Keratinocyte (primary cell): ENCODE measurements around the gene USP20. TPM values are rescaled to one million over a fixed set of nuclear protein-coding genes. Genes with fewer than 3 reads are reported as not detected.

Experiments
- DNase-seq: peaks from one replicate; pipeline ENCODE4 v3.0.0-alpha.2; 2011; ENCODE audit warnings: low read depth, missing footprints, low spot score
- FAIRE-seq: peaks from 2 replicates; lab custom pipeline; 2011; peaks lifted over from hg19 to GRCh38; lab: Jason Lieb, UNC
- H2AFZ ChIP-seq: 2 replicates; pipeline ENCODE4 v1.6.0; 2012; ENCODE audit warnings: low read length, control low read depth, inconsistent platforms; ENCODE audit not compliant: control insufficient read depth
- H3K27ac ChIP-seq: 2 replicates; pipeline ENCODE4 v1.5.1; 2011; ENCODE audit warnings: low read length; ENCODE audit not compliant: control insufficient read depth, insufficient read depth
- H3K27me3 ChIP-seq: 3 replicates; pipeline ENCODE4 v1.6.0; 2011; ENCODE audit warnings: low read length; ENCODE audit not compliant: control insufficient read depth, insufficient read depth; ENCODE audit errors: extremely low read depth
- H3K36me3 ChIP-seq, 2 experiments: 2 replicates in 1 of 2; 3 replicates in 1 of 2; pipeline ENCODE4 v1.5.1; 2011; ENCODE audit warnings: low read length in 2 of 2, mild to moderate bottlenecking in 1 of 2; ENCODE audit not compliant: control insufficient read depth in 2 of 2, insufficient read depth in 2 of 2; ENCODE audit errors: extremely low read depth in 1 of 2
- H3K4me1 ChIP-seq: 3 replicates; pipeline ENCODE4 v1.5.1; 2011; ENCODE audit warnings: low read length; ENCODE audit not compliant: control insufficient read depth, insufficient read depth; ENCODE audit errors: extremely low read depth
- H3K4me2 ChIP-seq: 3 replicates; pipeline ENCODE4 v1.6.0; 2011; ENCODE audit warnings: low read depth, low read length; ENCODE audit not compliant: control insufficient read depth, insufficient read depth; ENCODE audit errors: extremely low read depth
- H3K4me3 ChIP-seq, 3 experiments: fragments of 200-600 bp in 1 of 3; sonication (generic) in 1 of 3; 2 replicates in 2 of 3; 3 replicates in 1 of 3; pipeline ENCODE4 v1.5.1; 2011 to 2016; ENCODE audit warnings: low read length in 3 of 3, mild to moderate bottlenecking in 3 of 3, control low read depth in 2 of 3, inconsistent platforms in 1 of 3, low read depth in 1 of 3, mixed read lengths in 1 of 3, mixed run types in 1 of 3, moderate library complexity in 1 of 3; ENCODE audit not compliant: control insufficient read depth in 2 of 3, insufficient read depth in 2 of 3; ENCODE audit errors: extremely low read depth in 1 of 3
- H3K79me2 ChIP-seq: 2 replicates; pipeline ENCODE4 v1.6.0; 2012; ENCODE audit warnings: low read length; ENCODE audit not compliant: control insufficient read depth, insufficient read depth
- H3K9ac ChIP-seq: 3 replicates; pipeline ENCODE4 v1.6.0; 2011; ENCODE audit warnings: low read length; ENCODE audit not compliant: control insufficient read depth, insufficient read depth; ENCODE audit errors: extremely low read depth
- H3K9me1 ChIP-seq: 3 replicates; pipeline ENCODE4 v1.6.0; 2011; ENCODE audit warnings: low read length; ENCODE audit not compliant: control insufficient read depth, insufficient read depth; ENCODE audit errors: extremely low read depth
- H3K9me3 ChIP-seq: 2 replicates; pipeline ENCODE4 v1.5.1; 2012; ENCODE audit warnings: low read depth, low read length; ENCODE audit not compliant: control insufficient read depth
- H4K20me1 ChIP-seq: 3 replicates; pipeline ENCODE4 v1.6.0; 2011; ENCODE audit warnings: low read length; ENCODE audit not compliant: control insufficient read depth, insufficient read depth; ENCODE audit errors: extremely low read depth
- EZH2 ChIP-seq: IDR thresholded peaks from one replicate; pipeline ENCODE4 v1.6.1; 2012; ENCODE audit warnings: inconsistent platforms, mild to moderate bottlenecking, low read length, moderate library complexity
- dilution Hi-C: fragments of 300-500 bp; cut with MboI; formaldehyde crosslinking; loops from one replicate; pipeline ENCODE4 v1.7.0; 2020; ENCODE audit warnings: low sequenced_read_pairs; ENCODE audit not compliant: extremely low pct_ligation_motif_present
- polyA plus RNA-seq, 5 experiments: library from polyadenylated mRNA; depleted of rRNA in 3 of 5; stranded (reverse) in 3 of 5; stranded (forward) in 1 of 5; unstranded in 1 of 5; fragments of >200 nt; gene quantifications; 1 replicate in 1 of 5; 2 replicates in 3 of 5; 3 replicates in 1 of 5; pipeline versions ENCODE4 v1.2.1 to v1.2.3, GENCODE V29; 2011 to 2012; ENCODE audit warnings: missing spikeins in 2 of 5, low read depth in 1 of 5, low replicate concordance in 1 of 5
- TF ChIP-seq, protein P1 (sequence below), 3 experiments: IDR thresholded peaks in 1 of 3; conservative IDR thresholded peaks in 1 of 3; optimal IDR thresholded peaks in 1 of 3; 2 replicates in 2 of 3; 3 replicates in 1 of 3; pipeline versions ENCODE3 to v1.5.1; 2011; ENCODE audit warnings: low read length in 3 of 3, mild to moderate bottlenecking in 3 of 3, moderate library complexity in 2 of 3, control low read depth in 1 of 3, inconsistent platforms in 1 of 3; ENCODE audit not compliant: insufficient read depth in 2 of 3; ENCODE audit errors: extremely low read depth in 1 of 3

Gene USP20
- polyA plus RNA-seq, 1 donor (not counting 4 experiments of a cell fraction or from before 2014, with no cell fraction given), result 6.4 TPM

DNA sequence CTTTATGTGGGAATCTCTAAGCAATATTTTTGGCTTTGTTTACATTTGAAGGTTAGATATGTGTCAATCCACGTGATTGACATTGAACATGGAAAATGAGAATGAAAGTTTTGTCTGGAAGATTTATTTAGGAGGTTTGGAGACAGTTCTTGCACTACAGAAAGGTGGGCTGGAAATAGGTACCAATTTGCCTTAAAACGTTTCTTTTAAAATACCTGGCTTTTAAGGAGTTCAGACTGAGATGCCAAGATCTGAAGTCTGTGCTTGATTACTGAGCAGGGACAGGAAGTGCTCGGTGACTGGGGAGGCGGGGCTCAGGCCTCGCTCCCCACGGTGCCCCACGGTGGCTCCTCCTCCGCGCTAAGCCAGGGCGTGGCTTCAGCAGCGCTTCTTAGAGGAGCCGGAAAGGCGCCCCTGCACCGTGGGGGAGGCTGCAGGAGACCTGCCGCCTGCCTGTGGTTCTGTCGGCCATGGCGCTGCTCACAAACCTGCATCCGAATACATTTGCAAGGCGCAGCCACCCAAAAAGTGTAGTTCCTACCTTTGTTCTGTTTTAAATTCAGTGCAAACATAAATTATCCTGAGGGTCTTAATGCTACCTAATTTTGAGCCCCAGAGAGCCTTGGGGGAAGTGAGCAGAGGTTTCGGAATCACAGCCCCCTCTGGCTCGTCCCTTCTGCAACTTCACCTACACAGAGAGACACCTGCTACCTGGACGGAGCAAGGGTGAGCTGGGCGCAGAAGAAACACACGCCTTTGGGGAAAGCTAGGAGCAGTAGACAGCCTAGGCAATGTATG is 49.2 kb downstream of the USP20 start:
- peak overlapping the region; percentile 52 for H3K9ac ChIP-seq
- no peaks in the 10 kb centered on the region for H3K9me1 ChIP-seq
- H3K27me3 ChIP-seq, result no peaks in the 10 kb centered on the region
- peak overlapping the region; percentile 74 for H3K4me2 ChIP-seq
- dilution Hi-C loops, result no loop called here
- H3K27ac ChIP-seq, result peak overlapping the region; percentile 44
- H3K4me1 ChIP-seq, result peaks cover 21% of the 10 kb centered on the region
- DNase-seq (peak; percentile 44), FAIRE-seq (no peak)
- no peaks in the 10 kb centered on the region for H3K79me2 ChIP-seq
- TF ChIP-seq, protein P1, sequence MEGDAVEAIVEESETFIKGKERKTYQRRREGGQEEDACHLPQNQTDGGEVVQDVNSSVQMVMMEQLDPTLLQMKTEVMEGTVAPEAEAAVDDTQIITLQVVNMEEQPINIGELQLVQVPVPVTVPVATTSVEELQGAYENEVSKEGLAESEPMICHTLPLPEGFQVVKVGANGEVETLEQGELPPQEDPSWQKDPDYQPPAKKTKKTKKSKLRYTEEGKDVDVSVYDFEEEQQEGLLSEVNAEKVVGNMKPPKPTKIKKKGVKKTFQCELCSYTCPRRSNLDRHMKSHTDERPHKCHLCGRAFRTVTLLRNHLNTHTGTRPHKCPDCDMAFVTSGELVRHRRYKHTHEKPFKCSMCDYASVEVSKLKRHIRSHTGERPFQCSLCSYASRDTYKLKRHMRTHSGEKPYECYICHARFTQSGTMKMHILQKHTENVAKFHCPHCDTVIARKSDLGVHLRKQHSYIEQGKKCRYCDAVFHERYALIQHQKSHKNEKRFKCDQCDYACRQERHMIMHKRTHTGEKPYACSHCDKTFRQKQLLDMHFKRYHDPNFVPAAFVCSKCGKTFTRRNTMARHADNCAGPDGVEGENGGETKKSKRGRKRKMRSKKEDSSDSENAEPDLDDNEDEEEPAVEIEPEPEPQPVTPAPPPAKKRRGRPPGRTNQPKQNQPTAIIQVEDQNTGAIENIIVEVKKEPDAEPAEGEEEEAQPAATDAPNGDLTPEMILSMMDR (optimal IDR thresholded peaks at IDR 0.05 in 1 of 3, IDR thresholded peaks at IDR 0.05 in 1 of 3, conservative IDR thresholded peaks at IDR 0.05 in 1 of 3; ENCODE audit: extremely low read depth in 1 of 3, insufficient read depth in 2 of 3, low read length in 3 of 3), result no peak
- no peak for TF ChIP-seq EZH2
- H2AFZ ChIP-seq, result peak overlapping the region; percentile 77
- H3K9me3 ChIP-seq, result no peaks in the 10 kb centered on the region
- H4K20me1 ChIP-seq, result no peaks in the 10 kb centered on the region
- H3K4me3 ChIP-seq, result peak overlapping the region in 1 of 3 experiments; percentile 60
- H3K36me3 ChIP-seq, result peaks cover 0 to 3% of the 10 kb centered on the region in 2 experiments

DNA sequence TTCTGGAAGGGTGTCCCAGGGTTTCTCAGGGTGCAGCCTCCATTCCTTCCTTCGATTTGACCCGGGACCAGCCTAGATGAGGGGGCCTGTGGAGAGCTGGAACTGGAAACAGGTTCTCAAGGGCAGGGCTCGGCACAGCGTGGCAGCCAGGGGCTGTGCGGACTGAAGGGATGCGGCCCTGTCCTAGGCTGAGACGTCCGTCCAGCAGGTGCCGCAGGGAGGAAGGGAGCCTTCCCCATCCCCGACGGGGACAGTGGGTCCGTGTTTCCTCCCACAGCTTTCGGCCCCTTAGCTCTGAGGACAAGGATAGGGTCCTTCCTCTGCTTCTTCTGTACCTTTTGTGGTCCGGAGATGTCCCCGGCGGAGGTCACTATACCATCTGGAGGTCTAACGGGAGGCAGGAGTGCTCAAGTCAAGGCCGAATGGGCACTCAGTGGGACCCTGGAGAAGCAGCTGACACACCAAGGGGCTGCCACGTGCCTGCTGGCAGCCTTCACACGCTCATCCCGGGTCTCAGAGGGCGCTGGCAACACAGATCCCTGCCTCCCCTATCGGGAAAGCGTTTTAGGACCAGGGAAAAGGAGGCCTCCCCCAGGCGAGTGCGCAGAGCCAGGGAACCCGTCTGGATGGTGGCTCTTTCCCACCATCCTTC is 49.9 kb downstream of the USP20 start:
- Histone ChIP-seq H3K4me1 (peaks cover 21% of the 10 kb centered on the region), H3K4me2 (peak overlapping the region; percentile 74), H3K4me3 (peak overlapping the region in 2 of 3 experiments; percentile 2 to 60), H3K9ac (peak overlapping the region; percentile 52), H4K20me1 (no peaks in the 10 kb centered on the region), H3K9me3 (no peaks in the 10 kb centered on the region), H3K9me1 (no peaks in the 10 kb centered on the region), H3K27ac (peak overlapping the region; percentile 45), H2AFZ (peak overlapping the region; percentile 77), H3K27me3 (no peaks in the 10 kb centered on the region), H3K79me2 (no peaks in the 10 kb centered on the region), H3K36me3 (peaks cover 0 to 6% of the 10 kb centered on the region in 2 experiments)
- TF ChIP-seq EZH2, result no peak
- TF ChIP-seq, protein P1 (optimal IDR thresholded peaks at IDR 0.05 in 1 of 3, IDR thresholded peaks at IDR 0.05 in 1 of 3, conservative IDR thresholded peaks at IDR 0.05 in 1 of 3; ENCODE audit: extremely low read depth in 1 of 3, insufficient read depth in 2 of 3, low read length in 3 of 3), result peak; percentile 33 to 46 (median 34)
- dilution Hi-C loops, result no loop called here
- DNase-seq (no peak), FAIRE-seq (no peak)
